ENCODE results near the gene IFNGR2.
"Not testable (repeated sequence)": the region's sequence is repeated elsewhere in the genome, so short reads cannot be mapped to it uniquely, and the experiment has no call there.

The IFNGR2 gene

DNA sequence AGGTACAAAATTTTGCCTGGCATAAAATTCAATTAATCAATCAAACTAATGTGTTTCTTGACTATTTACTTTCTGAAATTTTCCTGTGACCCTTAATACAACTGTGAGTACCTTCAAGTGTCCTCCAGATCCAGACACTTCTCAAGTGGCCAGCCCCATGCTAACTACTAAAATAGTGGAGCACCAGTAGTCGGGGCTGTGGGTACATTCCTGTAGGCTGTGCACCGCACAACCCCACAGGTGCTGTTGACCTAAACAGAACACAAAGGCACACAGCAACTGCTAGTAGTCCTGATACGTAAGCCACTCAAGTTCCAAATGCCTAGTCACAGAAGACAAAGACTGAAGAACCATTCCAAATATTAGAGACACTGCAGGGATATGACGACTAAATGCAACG is 40.0 kb downstream of the IFNGR2 start:
- DNase-seq: no peak

DNA sequence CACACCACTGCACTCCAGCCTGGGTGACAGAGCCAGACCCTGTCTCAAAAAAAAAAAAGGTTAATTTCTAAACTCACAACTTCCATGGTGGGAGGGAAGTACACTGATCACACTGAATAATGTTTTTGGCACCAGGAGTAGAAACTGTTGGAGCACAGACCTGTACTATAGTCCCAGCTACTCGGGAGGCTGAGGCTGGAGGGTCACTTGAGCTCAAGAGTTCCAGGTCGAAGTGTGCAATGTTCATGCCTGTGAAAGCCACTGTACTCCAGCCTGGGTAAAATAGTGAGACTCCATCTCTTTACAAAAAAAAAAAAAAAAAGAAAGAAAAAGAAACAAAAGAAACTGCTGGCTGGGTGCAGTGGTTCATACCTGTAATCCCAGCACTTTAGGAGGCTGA is 41.3 kb downstream of the IFNGR2 start:
- DNase-seq: no peak

DNA sequence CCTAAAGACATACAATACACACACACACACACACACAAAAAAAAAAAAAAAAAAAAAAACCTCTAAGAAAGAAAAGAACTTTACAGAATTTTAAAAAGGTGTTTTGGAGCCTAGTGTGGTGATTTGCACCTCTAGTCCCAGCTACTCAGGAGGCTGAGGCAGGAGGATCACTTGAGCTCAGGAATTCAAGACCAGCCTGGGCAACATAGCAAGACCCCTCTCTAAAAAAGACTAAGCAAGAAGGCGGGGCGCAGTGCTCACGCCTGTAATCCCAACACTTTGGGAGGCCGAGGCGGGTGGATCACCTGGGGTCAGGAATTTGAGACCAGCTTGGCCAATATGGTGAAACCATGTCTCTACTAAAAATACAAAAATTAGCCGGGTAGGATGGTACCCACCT is 43.4 kb downstream of the IFNGR2 start:
- not testable (repeated sequence) for DNase-seq

DNA sequence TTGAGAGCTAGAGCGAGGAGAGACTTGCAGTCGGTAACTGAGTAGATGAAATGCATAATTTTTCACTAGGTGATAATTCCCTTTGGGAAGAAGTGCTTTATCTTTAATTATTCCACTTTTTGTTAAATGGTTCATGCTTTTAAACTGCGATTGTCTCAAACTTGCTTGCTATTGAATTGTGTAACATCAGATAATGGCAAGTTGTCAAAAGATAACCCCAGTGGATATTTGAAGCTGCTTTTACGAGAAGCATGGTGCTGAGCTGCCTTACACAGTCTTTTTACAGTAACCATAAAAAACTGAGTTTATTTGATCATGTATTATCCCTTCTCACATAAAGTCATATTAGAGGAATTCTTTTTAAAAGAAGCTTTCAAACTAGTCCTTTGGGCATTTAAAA is 46.4 kb downstream of the IFNGR2 start:
- DNase-seq: no peak

DNA sequence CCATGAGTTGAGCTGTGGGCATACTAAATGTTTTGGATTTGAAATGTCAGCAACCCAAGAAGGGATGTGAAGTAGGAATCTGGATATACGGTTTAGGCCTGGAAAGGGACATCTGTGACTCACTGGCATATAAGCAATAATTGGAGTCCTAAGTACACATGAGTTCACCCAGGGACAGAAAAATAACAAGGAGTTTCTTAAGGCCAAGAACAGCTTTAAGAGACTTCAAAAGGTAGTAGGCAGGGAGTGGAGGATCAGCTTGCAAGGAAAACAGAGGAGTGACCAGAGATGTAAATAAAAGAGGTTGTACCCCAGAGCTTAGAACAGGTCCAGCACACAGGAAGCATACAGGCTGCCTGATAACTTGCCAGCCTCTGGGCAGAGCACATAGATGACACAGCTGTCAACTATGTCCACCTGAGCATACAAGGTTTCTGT is 48.4 kb downstream of the IFNGR2 start:
- no peak for DNase-seq

DNA sequence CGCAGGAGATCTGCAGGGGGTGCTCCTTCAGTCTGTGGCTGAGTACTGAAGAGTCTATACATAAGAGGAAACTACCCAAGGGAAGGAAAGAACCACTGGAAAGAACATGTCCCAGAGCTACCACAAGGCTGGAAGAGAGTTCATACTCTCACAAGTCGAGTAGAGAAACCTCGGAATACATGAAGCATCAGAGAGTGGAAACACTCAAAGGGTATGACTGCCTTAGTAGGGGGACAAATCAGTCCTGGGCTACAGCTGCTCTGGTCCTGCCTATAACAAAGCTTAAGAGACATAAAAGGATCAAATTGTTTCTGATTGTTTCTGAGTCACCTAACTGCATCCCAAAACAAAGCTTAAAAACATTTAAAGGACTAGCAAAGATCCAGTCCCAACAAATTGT is 49.1 kb downstream of the IFNGR2 start:
- no peak for DNase-seq

GRCh38 chr21:33455686-33456446 is 52.7 kb downstream of the IFNGR2 start:
- no peak for DNase-seq

GRCh38 chr21:33458861-33459260 is 55.6 kb downstream of the IFNGR2 start:
- DNase-seq: no peak

DNA sequence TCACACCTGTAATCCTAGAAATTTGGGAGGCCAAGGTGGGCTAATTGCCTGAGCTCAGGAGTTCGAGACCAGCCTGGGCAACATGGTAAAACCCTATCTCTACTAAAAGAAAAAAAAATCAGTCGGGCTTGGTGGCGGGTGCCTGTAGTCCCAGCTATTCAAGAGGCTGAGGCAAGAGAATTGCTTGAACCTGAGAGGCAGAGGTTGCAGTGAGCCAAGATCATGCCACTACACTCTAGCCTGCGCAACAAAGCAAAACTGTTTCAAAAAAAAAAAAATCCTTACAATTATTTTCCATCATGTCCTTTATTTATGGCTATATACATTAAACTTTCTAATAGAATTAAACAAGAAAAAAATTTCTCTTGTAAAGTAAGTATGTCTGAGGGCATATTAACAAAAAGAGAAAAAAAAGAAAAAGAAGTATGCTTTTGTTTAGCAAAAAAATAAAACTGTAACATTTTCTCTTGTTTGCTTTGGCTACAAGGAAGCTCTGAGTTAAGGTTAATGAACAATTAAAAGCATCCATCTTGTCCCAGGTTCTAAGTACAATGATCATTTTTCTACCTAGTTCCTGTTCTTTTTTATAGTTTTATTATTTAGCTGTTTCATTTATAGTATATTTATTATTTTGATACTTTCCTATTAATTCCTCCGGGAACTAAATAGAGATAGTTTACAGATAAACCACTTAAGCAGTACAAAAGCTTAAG is 58.5 kb downstream of the IFNGR2 start:
- DNase-seq: no peak

GRCh38 chr21:33469183-33469582 is 66.0 kb downstream of the IFNGR2 start:
- DNase-seq: not testable (repeated sequence)

GRCh38 chr21:33470701-33471100 is 67.5 kb downstream of the IFNGR2 start:
- no peak for DNase-seq

- no peak for DNase-seq
These were observed 70.1 kb downstream of the IFNGR2 start for GRCh38 chr21:33473344-33473743.

GRCh38 chr21:33477066-33477465 is 73.9 kb downstream of the IFNGR2 start:
- DNase-seq: no peak

- no peak for DNase-seq
These were observed 75.0 kb downstream of the IFNGR2 start for GRCh38 chr21:33478182-33478581.

- DNase-seq: peak; percentile 37
These were observed 75.9 kb downstream of the IFNGR2 start for GRCh38 chr21:33478935-33479678.

GRCh38 chr21:33479679-33480480 is 76.7 kb downstream of the IFNGR2 start, which contains the start of gene TMEM50B:
Gene TMEM50B (minus strand): TSS chr21:33479974. CDS start chr21:33468885, 11,089 bp downstream.
- DNase-seq: peak; percentile 96

DNA sequence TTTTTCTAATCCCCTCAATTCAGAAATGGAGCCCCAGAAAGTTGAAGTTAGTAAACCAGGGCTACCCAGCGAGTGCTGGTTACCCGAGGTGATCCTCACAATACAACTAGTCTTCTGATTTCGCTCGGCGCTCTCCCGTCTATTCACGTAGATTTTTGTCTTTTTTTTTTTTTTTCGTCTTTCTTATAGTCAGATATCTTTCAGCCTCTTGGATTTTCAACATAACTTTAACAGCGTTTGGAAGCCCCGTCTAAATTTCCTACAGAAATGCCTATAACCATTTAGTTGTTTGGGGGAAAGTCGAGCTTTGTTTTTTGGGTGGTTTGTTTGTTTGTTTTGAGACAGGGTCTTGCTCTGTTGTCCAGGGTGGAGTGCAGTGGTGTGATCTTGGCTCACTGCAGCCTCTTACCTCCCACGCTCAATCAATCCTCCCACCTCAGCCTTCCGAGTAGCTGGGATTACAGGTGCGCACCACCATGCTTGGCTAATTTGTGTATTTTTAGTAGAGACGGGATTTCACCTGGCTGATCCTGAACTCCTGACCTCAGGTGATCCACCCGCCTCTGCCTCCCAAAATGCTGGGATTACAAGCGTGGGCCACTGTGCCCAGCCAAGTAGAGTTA is 77.4 kb downstream of the IFNGR2 start:
- DNase-seq: no peak

- no peak for DNase-seq
These were observed 78.2 kb downstream of the IFNGR2 start for GRCh38 chr21:33481314-33481943.
